Fibroblast of lung (primary cell): Measurements from ENCODE around the gene MACROH2A2.

ENCODE experiments used
- CTCF ChIP-seq, 2 donors: IDR thresholded peaks in 1 of 2; conservative IDR thresholded peaks in 1 of 2; 1 replicate in 1 of 2; 2 replicates in 1 of 2; pipeline ENCODE4 v1.5.1; 2011 to 2012; ENCODE audit warnings: low read length in 2 of 2, control low read depth in 1 of 2, inconsistent platforms in 1 of 2, low read depth in 1 of 2, mild to moderate bottlenecking in 1 of 2
- EZH2 ChIP-seq: IDR thresholded peaks from 2 replicates; pipeline ENCODE4 v1.5.1; 2012; ENCODE audit warnings: low read length, control low read depth, mild to moderate bottlenecking; ENCODE audit errors: missing control alignments

GRCh38 chr10:70085975-70086613, 33.4 kb downstream of the MACROH2A2 start:
- TF ChIP-seq CTCF (conservative IDR thresholded peaks at IDR 0.05 in 1 of 2, IDR thresholded peaks at IDR 0.05 in 1 of 2; ENCODE audit: low read depth in 1 of 2, low read length in 2 of 2) (no peak), EZH2 (no peak)
